Fibroblast of pulmonary artery (primary cell): ENCODE results near the gene PTPRN2.

Source experiments
- DNase-seq: peaks from one replicate; pipeline ENCODE4 v3.0.0-alpha.2; 2010; ENCODE audit warnings: low read depth
- H3K4me3 ChIP-seq: replicated peaks from 2 replicates; pipeline ENCODE4 v1.5.1; 2011; ENCODE audit warnings: low read depth, mild to moderate bottlenecking, control low read depth, low read length, moderate library complexity
- TF ChIP-seq, protein P1 (sequence below): IDR thresholded peaks from 2 replicates; pipeline ENCODE4 v1.5.1; 2011; ENCODE audit warnings: mild to moderate bottlenecking, control low read depth, low read length, inconsistent platforms; ENCODE audit errors: missing control alignments

Gene PTPRN2

DNA sequence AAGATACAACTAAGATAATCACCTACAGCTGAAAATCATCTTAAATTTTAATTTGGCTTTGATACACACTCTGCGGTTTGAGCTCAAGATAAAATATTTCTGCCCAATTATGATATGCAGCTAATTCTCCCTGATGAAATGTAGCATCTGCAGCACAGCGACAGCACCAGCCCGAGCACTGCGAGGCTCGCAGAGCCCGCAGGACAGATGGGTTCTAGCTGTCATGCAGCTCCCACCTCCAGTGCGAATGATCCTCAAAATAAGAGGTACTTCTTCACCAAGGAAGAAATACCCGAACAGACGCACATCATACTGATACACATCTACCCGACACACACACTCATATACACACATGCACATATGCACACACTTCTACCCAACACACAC, 457.6 kb downstream of the PTPRN2 start:
- TF ChIP-seq, protein P1, sequence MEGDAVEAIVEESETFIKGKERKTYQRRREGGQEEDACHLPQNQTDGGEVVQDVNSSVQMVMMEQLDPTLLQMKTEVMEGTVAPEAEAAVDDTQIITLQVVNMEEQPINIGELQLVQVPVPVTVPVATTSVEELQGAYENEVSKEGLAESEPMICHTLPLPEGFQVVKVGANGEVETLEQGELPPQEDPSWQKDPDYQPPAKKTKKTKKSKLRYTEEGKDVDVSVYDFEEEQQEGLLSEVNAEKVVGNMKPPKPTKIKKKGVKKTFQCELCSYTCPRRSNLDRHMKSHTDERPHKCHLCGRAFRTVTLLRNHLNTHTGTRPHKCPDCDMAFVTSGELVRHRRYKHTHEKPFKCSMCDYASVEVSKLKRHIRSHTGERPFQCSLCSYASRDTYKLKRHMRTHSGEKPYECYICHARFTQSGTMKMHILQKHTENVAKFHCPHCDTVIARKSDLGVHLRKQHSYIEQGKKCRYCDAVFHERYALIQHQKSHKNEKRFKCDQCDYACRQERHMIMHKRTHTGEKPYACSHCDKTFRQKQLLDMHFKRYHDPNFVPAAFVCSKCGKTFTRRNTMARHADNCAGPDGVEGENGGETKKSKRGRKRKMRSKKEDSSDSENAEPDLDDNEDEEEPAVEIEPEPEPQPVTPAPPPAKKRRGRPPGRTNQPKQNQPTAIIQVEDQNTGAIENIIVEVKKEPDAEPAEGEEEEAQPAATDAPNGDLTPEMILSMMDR: no peak
- H3K4me3 ChIP-seq: no peak overlapping the region
- no peak for DNase-seq

- TF ChIP-seq, protein P1: no peak
- H3K4me3 ChIP-seq: no peak overlapping the region
- DNase-seq: no peak
Observed at GRCh38 chr7:158129037-158130022, 458.3 kb downstream of the PTPRN2 start.

DNA sequence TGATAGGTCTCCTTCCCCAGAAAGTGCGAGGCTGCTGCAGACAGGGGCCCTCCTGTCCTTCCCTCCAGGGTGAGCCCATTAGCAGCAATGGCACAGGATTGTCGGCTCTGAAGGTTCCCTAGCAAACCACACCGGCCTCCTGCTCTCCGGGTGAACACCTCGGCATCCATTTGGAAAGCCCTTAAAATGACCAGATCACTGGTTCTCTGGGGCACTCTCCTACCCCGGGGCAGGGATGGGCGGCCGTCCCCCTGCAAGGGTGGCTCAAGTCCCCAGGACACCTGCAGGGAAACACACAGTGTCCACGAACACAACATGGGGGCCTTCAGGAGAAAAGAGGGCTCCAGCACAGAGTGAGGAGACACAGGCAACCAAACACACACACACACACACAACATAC, 459.1 kb downstream of the PTPRN2 start:
- no peak for DNase-seq
- no peak overlapping the region for H3K4me3 ChIP-seq
- TF ChIP-seq, protein P1: no peak

DNA sequence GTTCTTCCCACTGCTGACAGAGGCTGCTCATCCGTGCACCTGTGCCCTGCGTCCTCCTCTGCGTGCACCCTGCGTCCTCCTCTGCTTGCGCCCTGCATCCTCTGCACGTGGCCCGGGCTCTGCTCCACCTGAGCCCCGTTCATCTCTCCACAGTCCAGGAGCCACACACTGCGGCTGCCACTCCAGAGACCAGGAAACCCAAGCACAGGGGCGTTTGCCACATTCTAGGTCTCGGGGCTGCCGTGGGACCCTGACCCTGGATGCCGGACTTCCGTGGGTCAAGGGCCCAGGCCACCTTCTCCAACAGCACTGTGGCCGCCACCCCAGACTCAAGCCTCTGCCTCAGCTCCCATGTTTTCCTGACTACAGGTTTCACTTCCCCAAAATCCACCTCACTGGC, 460.4 kb downstream of the PTPRN2 start:
- no peak overlapping the region for H3K4me3 ChIP-seq
- TF ChIP-seq, protein P1: no peak
- DNase-seq: no peak

DNA sequence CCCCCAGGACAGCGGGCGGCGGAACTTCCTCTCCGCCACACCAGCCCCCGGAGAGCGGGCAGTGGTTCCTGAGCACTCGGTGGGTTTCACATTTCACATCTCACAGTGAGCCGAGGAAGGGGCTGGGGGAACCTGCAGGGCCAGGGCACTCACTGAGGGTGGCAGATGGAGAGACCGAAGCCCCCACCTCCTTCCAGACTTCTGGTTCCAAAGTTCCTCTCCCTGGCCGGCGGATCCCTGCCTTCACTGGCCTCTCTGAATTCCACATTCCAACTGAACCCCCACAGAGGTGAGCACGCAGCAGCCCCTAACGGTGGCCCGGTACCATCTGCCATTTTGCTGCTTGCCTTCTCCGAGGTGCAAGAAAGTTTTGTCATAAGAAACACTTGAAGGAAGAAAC, 461.0 kb downstream of the PTPRN2 start:
- DNase-seq: no peak
- H3K4me3 ChIP-seq: no peak overlapping the region
- TF ChIP-seq, protein P1: no peak

- DNase-seq: no peak
- TF ChIP-seq, protein P1: no peak
- no peak overlapping the region for H3K4me3 ChIP-seq
Observed at GRCh38 chr7:158125721-158126120, 461.9 kb downstream of the PTPRN2 start.
